ENCODE data around the gene PLXDC1.

DNA sequence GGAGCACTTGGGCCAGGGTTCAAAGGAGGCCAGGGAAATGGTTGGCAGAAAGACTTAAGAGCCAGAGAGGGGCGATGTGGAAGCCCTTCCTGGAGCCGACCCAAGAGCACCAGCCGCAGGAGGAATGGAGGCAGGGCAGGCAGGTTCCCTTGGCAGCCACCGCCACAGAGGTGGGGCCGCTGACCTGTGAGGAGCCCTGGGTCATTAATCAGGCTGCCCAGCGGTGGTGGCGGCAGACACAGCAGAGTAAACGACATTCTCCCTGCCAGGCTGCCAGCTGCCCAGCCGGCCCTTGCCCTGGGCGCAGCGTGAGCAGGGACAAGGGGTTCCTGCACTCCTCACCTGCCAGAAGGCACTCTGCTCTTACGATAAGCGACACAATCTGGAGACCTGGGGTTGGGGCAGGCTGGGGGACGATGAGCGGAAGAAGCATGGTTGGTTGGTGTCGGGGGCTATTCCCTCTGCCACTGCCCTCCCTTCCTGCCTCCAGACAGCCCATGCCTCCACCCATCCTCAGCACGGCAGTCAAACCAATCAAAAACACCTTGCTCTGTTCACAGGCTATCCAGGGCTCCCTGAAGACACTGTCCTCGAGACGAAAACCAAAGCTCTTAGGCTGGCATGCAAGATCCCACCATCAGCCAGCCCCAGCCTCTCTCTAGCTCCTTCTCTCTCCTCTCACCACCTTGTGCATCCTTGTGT, 40.9 kb downstream of the PLXDC1 start:
- TF ChIP-seq CTCF (IDR thresholded peaks at IDR 0.05) (no peak), POLR2A (IDR thresholded peaks at IDR 0.05) (no peak)

Measured in right lobe of liver (tissue), 4 donors.